Erythroblast (primary cell): Measurements from ENCODE around the gene KRTAP10-11.
A peak's percentile ranks its signal among the peaks of the same experiment; 100 is the strongest.
"Not testable (repeated sequence)": the region's sequence is repeated elsewhere in the genome, so short reads cannot be mapped to it uniquely, and the experiment has no call there.

Experiments used
- DNase-seq, 2 experiments: peaks; one replicate each; lab custom pipeline; 2025; lab: John Stamatoyannopoulos, UW
- GATA1 ChIP-seq: IDR thresholded peaks from 2 replicates; pipeline ENCODE4 v1.6.1; 2011; ENCODE audit warnings: low read depth, mild to moderate bottlenecking, control low read depth, low read length, moderate library complexity
- POLR2A ChIP-seq: IDR thresholded peaks from 2 replicates; pipeline ENCODE4 v1.6.1; 2011; ENCODE audit warnings: mild to moderate bottlenecking, low read length

Gene KRTAP10-11

DNA sequence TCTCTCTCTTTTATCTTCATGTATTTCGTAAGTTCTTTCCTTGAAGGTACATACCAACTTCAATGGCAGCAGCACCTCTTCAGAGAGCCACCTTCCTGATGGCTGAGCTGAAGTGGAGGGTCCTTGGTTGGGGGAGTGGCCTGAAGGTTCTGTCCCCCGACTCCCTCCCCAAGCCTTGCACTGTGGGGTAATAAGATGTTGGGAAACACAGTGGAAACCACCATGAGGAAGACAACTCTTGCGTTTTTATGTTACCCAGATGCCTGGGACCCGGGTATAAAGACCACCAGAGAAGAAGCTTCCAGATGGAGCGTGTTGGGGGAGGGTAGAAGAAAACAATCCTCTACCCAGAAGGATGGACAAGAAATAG, 12.3 kb downstream of the KRTAP10-11 start:
- no peak for DNase-seq
- TF ChIP-seq POLR2A (no peak), GATA1 (no peak)

DNA sequence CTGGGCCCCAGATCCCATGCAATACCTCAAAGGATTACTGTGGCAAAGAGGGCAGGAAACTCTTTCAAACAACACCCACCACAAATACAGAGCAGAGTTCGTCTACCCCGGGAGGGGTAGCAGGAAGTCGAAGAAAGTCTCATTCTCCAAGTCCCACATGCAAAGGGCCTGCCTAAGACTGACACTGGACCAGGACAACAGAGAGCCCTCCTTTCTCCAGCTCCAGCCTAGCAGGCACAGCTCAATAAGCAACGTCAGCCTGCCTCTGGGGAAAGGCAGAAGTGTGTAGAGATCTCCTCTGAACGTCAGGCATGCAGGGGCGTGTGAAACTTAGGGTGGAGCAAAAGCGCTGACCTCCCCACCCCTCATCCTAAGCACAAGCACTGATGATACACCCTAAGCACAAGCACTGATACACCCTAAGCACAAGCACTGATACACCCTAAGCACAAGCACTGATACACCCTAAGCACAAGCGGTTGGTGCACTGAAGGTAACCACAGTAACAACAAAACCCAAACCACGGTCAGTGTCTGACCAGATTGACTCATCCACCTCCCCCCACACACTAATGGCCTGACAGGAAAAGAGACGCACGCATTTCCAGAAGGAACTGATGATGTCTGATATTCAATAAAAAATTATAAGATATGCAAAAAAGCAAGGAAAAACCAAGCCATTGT, 12.8 kb downstream of the KRTAP10-11 start:
- no peak for TF ChIP-seq POLR2A
- TF ChIP-seq GATA1: no peak
- no peak for DNase-seq

DNA sequence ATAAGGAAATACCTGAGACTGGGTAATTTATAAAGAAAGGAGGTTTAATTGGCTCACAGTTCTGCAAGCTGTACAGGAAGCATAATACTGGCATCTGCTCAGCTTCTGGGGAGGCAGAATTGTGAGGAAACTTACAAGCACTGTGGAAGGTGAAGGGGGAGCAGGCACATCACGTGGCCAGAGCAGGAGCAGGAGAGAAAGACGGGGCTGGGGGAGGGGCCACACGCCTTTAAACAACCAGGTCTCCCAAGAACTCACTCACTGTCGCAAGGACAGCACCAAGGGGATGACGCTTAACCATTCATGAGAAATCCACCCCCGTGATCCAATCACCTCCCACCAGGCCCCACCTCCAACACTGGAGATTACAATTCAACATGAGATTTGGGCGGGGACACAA, 15.4 kb downstream of the KRTAP10-11 start:
- not testable (repeated sequence) for DNase-seq

DNA sequence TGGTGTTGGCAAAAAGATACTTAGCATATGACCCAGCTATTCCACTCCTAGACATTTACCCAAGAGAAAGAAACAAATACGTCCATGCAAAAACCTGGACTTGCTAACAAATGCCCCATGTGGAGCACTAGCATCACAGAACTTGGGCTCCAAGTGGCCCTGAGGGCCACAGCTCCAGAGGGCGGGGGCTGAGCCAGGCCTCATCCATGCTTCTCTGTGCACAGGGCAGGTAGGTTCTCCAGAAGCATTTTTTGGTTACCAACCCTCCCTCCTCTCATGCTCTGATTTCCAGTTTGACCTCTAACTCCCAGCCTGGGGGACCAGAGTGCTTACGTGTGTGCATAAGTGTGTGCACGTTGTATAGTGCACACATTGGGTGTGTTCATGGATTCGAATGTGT, 18.5 kb downstream of the KRTAP10-11 start:
- no peak for DNase-seq
- no peak for TF ChIP-seq POLR2A

DNA sequence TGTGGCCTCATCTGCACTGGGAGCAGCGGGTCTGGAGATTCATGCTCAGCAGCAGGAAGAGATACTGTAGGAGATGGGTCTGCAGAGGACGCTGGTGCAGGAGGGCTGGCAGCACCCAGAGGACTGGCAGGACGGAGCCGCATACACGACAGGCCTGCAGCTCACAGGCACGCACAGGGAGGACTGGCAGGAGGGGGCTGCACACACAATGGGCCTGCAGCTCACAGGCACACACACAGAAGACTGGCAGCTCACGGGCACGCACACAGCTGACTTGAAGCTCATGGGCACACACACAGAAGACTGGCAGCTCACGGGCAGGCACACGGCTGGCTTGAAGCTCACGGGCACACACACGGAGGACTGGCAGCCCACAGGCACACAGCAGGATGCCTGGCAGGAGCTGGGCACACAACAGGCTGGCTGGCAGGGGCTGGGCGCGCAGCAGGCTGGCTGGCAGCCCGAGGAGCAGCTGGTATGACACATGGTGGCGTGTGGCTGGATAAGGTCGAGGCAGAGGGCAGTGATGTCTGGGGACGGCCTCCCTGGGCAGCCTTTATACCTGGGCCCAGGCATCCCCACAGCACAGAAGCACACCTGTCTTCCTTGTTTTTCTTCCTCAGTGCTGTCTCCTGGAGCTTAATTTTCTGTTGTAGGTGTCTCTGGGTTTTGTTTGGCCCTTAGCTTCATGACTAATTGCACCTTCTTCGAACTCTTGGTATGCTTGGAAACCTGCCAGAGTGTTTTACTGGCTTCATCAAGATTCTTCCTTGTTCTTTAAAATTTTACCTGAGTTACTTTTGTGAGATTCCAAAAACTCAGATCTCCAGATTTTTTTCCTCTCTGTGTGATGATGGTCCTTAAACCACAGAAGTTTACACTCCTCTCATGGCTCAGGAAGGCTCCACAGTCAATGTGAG, 20.4 kb downstream of the KRTAP10-11 start, which contains the start of gene KRTAP12-2:
KRTAP12-2 (minus strand) TSS at position 527 of the 920 bp plus-strand sequence; CDS start at position 486, 41 bp downstream.
- TF ChIP-seq POLR2A: no peak
- TF ChIP-seq GATA1: no peak
- no peak for DNase-seq

DNA sequence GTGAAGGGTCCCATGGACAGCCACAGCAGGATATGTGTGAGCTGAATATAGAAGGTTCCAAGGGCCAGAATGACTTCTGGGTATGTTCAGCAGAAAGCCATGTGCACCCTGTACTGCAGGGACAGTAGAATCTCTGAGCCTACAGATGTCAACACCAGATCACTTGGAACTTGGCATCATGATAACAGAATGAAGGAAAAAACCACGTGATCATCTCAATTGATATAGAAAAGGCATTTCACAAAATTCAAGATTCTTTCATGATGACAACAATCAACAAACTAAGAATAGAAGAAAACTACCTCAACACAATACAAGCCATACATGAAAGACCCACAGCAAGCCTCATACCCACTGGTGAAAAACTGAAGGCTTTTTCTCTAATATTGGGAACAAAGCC, 21.4 kb downstream of the KRTAP10-11 start:
- no peak for DNase-seq
- TF ChIP-seq POLR2A (no peak), GATA1 (no peak)

DNA sequence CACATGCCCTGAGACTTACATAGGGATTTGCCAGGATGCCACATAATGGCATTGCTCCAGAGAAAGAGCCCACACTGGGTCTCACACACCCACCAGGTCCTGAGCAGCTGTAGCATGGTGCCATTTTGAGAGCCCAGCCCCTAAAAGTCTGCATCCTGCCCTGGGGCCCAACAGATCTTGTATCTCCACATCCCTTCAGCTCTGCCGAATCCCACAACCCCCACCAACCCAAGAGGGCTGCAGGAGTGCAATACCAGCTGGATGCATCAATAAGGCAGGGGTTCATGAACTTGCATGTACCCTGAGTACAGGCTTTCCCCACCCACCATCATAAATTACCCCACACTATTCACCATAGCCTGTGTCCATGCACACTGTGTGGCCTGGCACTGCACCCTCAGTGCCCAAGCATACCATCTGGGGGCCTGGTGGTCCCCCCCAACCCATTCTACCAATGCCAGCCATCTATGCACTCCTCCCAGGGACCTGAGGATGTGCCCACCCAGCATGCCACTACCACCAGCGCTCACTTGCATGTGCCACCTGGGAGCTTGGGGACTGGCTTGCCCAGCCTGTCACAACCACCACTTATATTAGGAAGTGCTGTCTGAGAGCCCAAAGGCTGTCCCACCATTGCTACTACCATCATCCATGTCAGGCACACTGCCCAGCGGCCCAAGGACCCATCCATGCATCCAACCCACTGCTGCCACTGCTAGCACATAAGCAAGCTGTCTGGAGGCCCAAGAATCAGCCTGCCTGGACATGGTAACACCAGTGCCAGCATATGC, 24.6 kb downstream of the KRTAP10-11 start:
- no peak for DNase-seq
- TF ChIP-seq POLR2A (no peak), GATA1 (no peak)

DNA sequence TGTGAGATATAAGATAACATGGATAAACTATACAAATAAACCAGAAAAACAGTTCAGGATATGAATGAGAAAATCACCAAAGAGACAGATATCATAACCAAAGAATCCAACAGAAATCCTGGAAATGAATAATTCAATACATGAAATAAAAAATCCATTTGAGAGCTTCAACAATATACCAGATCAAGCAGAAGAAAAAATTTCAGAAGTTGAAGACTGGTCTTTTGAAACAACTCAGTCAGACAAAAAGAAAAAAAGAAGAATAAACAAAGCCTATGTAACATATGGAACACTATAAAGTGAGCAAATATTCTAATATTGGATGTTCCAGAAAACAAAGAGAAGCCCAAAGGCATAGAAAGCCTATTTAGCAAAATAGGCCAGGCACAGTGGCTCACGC, 25.7 kb downstream of the KRTAP10-11 start:
- no peak for DNase-seq
- TF ChIP-seq GATA1 (no peak), POLR2A (no peak)

DNA sequence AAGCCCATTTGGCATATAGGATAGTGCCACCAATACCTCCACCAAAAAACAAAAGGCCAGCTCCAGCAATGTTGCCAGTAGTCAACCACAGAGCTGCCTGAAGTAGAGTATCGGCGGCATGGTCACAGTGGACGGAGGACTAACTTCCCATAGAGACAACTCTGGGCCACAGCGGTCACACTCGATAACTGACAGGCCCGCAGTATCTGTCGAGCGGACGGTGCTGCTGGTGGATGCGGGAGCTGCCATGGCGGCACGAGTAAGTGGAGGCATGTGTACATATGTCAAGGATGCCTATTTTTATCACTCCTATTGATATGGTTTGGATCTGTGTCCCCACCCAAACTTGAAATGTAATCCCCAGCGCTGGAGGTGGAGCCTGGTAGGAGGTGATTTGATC, 31.7 kb downstream of the KRTAP10-11 start:
- no peak for DNase-seq
- TF ChIP-seq GATA1 (no peak), POLR2A (no peak)

DNA sequence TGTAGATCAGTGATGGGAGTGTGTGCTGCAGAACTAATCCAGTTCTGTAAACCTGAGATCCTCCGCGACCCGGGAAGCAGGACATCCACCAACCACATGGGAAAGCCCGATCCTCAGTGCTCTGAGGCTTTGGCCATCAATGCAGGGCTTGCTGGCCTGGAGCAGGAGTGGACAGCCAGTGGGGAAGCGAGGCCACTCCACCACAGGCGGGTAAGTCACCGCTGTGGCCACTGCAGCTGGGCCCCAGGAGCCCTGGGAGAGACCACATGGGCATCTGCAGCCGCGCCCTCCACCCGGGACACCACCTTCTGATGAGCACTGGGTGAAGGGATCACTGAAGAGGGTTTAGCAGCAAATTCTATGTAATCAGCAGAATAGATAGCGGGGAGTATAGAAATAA, 34.9 kb downstream of the KRTAP10-11 start:
- TF ChIP-seq GATA1 (no peak), POLR2A (no peak)
- no peak for DNase-seq

DNA sequence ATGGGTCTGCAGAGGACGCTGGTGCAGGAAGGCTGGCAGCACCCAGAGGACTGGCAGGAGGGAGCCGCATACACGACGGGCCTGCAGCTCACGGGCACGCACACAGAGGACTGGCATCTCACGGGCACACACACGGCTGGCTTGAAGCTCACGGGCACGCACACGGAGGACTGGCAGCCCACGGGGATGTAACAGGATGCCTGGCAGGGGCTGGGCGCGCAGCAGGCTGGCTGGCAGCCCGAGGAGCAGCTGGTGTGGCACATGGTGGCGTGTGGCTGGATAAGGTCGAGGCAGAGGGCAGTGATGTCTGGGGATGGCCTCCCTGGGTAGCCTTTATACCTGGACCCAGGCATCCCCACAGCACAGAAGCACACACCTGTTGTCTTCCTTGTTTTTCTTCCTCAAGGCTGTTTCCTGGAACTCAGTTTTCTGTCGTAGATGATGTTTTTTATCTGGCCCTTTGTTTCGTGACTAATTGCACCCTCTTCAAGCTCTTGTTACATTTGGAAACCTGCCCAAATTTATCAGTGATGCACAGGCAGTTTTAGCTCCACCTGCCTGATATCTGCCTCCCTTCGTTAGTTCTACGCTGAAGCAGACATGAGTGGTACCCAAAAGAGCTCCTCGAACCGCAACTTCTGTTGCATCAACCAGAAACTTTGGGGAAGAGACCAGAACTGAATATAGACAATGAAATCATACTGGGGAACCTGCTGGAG, 35.8 kb downstream of the KRTAP10-11 start, which contains the start of gene KRTAP12-1:
KRTAP12-1 (minus strand) TSS at position 303 of the 719 bp plus-strand sequence; CDS start at position 263, 40 bp downstream.
- TF ChIP-seq POLR2A (no peak), GATA1 (no peak)
- no peak for DNase-seq

DNA sequence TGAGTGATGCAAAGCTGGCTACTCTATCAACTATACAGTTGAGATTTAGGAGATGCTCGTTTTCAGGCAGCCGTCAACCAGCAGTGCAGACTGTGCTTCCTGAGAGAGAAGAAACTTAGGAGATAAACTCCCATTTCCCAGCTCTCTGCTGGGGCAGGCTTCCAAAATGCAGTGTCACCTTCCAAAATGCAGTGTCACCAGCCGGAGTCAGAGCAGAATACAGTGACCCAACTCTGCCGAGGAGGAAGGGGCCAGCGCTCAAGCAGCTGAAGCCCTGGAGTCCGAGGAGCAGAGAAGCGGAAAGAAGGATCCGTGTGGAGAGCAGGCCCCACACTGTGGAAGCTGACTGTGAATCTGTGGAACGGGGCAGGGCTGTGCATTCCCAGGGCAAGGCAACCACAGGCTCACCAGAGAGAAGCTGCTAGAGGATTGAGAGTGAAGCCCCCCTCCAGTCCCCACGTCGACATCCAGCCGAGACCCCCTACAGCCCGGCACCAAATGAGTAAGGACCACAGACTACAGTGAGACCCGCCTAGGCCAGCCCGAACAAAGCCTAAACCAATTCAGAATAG, 36.5 kb downstream of the KRTAP10-11 start:
- no peak for TF ChIP-seq GATA1
- peak in 1 of 2 experiments; percentile 7 for DNase-seq

DNA sequence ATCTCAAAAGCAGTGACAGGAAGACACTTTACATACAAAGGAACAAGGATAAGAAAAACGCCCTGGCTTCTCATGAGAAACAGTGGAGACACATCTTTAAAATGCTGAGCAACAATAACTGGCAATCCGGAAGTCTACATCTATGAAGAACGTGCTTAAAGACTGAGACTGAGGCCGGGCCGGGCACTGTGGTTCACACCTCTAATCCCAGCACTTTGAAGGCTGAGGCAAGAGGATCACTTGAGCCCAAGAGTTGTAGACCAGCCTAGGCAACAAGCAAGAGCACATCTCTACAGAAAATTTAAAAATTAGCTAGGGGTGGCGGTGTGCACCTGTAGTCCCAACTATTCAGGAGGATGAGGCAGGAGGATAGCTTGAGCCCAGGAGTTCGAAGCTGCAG, 37.9 kb downstream of the KRTAP10-11 start:
- DNase-seq: no peak
- TF ChIP-seq GATA1 (no peak), POLR2A (no peak)

DNA sequence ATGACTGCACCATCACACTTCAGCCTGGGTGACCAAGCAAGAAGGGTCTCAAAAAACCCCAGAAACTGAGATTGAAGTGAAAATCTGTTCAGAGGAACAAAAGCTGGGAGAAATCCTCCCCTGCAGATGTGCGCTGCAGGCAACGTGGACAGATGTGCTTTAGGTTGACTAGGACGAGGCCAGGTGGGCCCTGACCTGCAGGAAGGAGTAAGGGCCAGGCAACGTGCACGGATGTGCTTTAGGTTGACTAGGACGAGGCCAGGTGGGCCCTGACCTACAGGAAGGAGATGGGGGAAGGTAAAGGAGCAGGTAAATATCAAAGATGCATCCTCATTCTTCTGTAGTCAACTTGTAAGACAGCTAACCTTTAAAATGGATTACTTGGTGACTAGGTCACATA, 38.3 kb downstream of the KRTAP10-11 start:
- no peak for DNase-seq
- TF ChIP-seq GATA1: no peak
- no peak for TF ChIP-seq POLR2A

DNA sequence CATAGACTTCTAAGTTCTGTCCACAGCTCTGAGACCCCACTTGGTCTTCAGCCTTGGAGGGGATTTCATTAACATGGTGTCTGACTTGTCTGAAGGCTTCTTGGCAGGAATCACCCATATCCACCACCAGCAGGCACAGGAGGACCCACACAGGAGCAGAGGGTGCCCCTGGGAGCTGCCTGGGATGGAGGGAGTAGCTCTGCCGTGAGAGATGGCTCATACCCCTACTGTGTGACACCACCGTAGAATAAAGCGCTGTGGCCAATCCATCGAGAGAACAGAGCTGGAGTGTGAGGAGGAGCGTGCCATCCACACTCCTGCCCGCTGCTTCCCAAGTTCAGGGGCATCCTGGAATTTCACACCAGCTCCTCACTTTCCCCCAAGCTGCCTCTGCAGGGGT, 38.8 kb downstream of the KRTAP10-11 start:
- not testable (repeated sequence) for DNase-seq
